K562 (cell line): ENCODE data around the gene ADAMTSL3. TPM values are rescaled to one million over a fixed set of nuclear protein-coding genes. Genes with fewer than 3 reads are reported as not detected.

Experiments used
- ATAC-seq: fragments of 200-7000 bp; cut with Tn5 transposase; 3 replicates; pipeline ENCODE4 v1.9.1; 2020; ENCODE audit warnings: moderate library complexity
- BruUV-seq: library from RNA; stranded (reverse); fragments of 400-500 nt; replicated peaks from 2 replicates; lab custom pipeline; 2021; lab: Mats Ljungman, UMichigan
- CTCF ChIA-PET: fragments of 300-600 bp; formaldehyde crosslinking; extraction: SDS; loops from one replicate; lab custom pipeline; 2021; ENCODE audit warnings: low intra/inter-chr PET ratio; lab: Yijun Ruan, JAX
- POLR2A ChIA-PET: fragments of 300-600, 350-650 bp; sonication (Branson Sonifier 250); formaldehyde crosslinking; extraction: SDS; loops from one replicate; lab custom pipeline; 2021; ENCODE audit warnings: antibody characterized with exemption, inconsistent platforms; lab: Yijun Ruan, JAX
- DNase-seq, 4 experiments: peaks; one replicate each; pipeline versions ENCODE4 v3.0.0 to v3.0.0-alpha.2; 2011 to 2018; ENCODE audit warnings: low spot score in 3 of 4, mixed read lengths in 3 of 4; ENCODE audit errors: extremely low read depth in 1 of 4
- FAIRE-seq: peaks from 2 replicates; lab custom pipeline; 2011; peaks lifted over from hg19 to GRCh38; lab: Jason Lieb, UNC
- H2AFZ ChIP-seq: 2 replicates; pipeline ENCODE4 v1.6.0; 2011; ENCODE audit warnings: low read depth, low read length, control low read depth, inconsistent platforms
- H3K27ac ChIP-seq: fragments of 200-600 bp; 3 replicates; pipeline ENCODE4 v1.8.0; 2011; ENCODE audit warnings: low read depth, mild to moderate bottlenecking, control low read depth, inconsistent platforms, low read length, moderate library complexity, mixed read lengths; ENCODE audit errors: extremely low read depth
- H3K27me3 ChIP-seq, 2 experiments: fragments of 300-600 bp in 1 of 2; 2 replicates in 1 of 2; 3 replicates in 1 of 2; pipeline versions ENCODE4 v1.6.0 to v1.8.0; 2011; ENCODE audit warnings: inconsistent platforms in 2 of 2, low read length in 2 of 2, mild to moderate bottlenecking in 1 of 2, mixed read lengths in 1 of 2, moderate library complexity in 1 of 2; ENCODE audit not compliant: control insufficient read depth in 2 of 2, insufficient read depth in 2 of 2
- H3K36me3 ChIP-seq: fragments of 300-600 bp; 3 replicates; pipeline ENCODE4 v1.8.0; 2011; ENCODE audit warnings: mild to moderate bottlenecking, low read length, inconsistent platforms; ENCODE audit not compliant: control insufficient read depth, insufficient read depth
- H3K4me1 ChIP-seq, 2 experiments: fragments of 200-600 bp in 1 of 2; replicated peaks in 1 of 2; 2 replicates in 1 of 2; 3 replicates in 1 of 2; pipeline versions ENCODE4 v1.5.1 to v1.8.0; 2011; ENCODE audit warnings: inconsistent platforms in 2 of 2, low read length in 2 of 2, mild to moderate bottlenecking in 1 of 2, mixed read lengths in 1 of 2, moderate library complexity in 1 of 2; ENCODE audit not compliant: control insufficient read depth in 2 of 2, insufficient read depth in 2 of 2
- H3K4me2 ChIP-seq: 2 replicates; pipeline ENCODE4 v1.6.1; 2011; ENCODE audit warnings: low read length, control low read depth, inconsistent platforms, mixed read lengths; ENCODE audit not compliant: insufficient read depth
- H3K4me3 ChIP-seq: fragments of 200-600 bp; sonication (generic), shearing (Covaris generic); 2 replicates; pipeline ENCODE4 v1.5.1; 2016; ENCODE audit warnings: control low read depth, inconsistent platforms
- H3K79me2 ChIP-seq: fragments of 200-600 bp; 3 replicates; pipeline ENCODE4 v1.8.0; 2011; ENCODE audit warnings: low read length, inconsistent platforms; ENCODE audit not compliant: control insufficient read depth, insufficient read depth
- H3K9ac ChIP-seq, 2 experiments: 2 replicates each; pipeline versions ENCODE4 v1.6.0 to v1.6.1; 2011; ENCODE audit warnings: low read depth in 2 of 2, low read length in 2 of 2, control low read depth in 1 of 2, inconsistent platforms in 1 of 2, mild to moderate bottlenecking in 1 of 2, mixed read lengths in 1 of 2; ENCODE audit not compliant: insufficient read depth in 1 of 2
- H3K9me1 ChIP-seq: one replicate; pipeline ENCODE4 v1.6.0; 2011; ENCODE audit warnings: inconsistent platforms, mild to moderate bottlenecking, low read length, moderate library complexity; ENCODE audit not compliant: control insufficient read depth, insufficient read depth
- H3K9me3 ChIP-seq: replicated peaks from 2 replicates; pipeline ENCODE4 v1.5.1; 2011; ENCODE audit warnings: low read depth, low read length, inconsistent platforms; ENCODE audit not compliant: control insufficient read depth, insufficient read depth
- H4K20me1 ChIP-seq: replicated peaks from 2 replicates; pipeline ENCODE4 v1.6.1; 2011; ENCODE audit warnings: low read length, inconsistent platforms, mixed read lengths; ENCODE audit not compliant: control insufficient read depth, insufficient read depth
- C11orf30 ChIP-seq: fragments of 450-650 bp; IDR thresholded peaks from 2 replicates; pipeline ENCODE4 v1.6.1; 2016; ENCODE audit warnings: low read depth, mild to moderate bottlenecking
- CBFA2T2 ChIP-seq: fragments of 450-650 bp; conservative IDR thresholded peaks from 2 replicates; pipeline ENCODE4 v1.6.1; 2017; ENCODE audit warnings: mild to moderate bottlenecking
- CCAR2 ChIP-seq: fragments of 200-400 bp; formaldehyde crosslinking; IDR thresholded peaks from 2 replicates; pipeline ENCODE4 v1.6.1; 2017; ENCODE audit warnings: mild to moderate bottlenecking, low read depth, low read length
- HDGF ChIP-seq: fragments of 450-650 bp; IDR thresholded peaks from 2 replicates; pipeline ENCODE4 v1.6.1; 2016
- JUND ChIP-seq, 2 experiments: IDR thresholded peaks; 2 replicates in 1 of 2; 3 replicates in 1 of 2; pipeline ENCODE4 v1.6.1; 2011; ENCODE audit warnings: borderline replicate concordance in 2 of 2, low read depth in 2 of 2, low read length in 2 of 2, improper control_type of control experiment in 1 of 2, missing biosample characterization in 1 of 2, missing genetic modification characterization in 1 of 2, missing genetic modification reagents in 1 of 2
- MAFG ChIP-seq: fragments of 450-650 bp; conservative IDR thresholded peaks from 2 replicates; pipeline ENCODE4 v1.6.1; 2016; ENCODE audit warnings: missing genetic modification characterization, missing compliant biosample characterization
- PHF21A ChIP-seq: fragments of 450-650 bp; IDR thresholded peaks from 2 replicates; pipeline ENCODE4 v1.6.1; 2017; ENCODE audit warnings: low read depth, borderline replicate concordance
- SMAD3 ChIP-seq: fragments of 450-650 bp; formaldehyde crosslinking; conservative IDR thresholded peaks from 2 replicates; pipeline ENCODE4 v1.4.0; 2020; ENCODE audit warnings: mild to moderate bottlenecking
- SP1 ChIP-seq: sonication (generic); formaldehyde crosslinking; IDR thresholded peaks from 2 replicates; pipeline ENCODE4 v1.8.1; 2022; ENCODE audit warnings: mild to moderate bottlenecking, missing genetic modification reagents
- TBL1XR1 ChIP-seq, 2 experiments: IDR thresholded peaks; 2 replicates each; pipeline ENCODE4 v1.6.1; 2012; ENCODE audit warnings: improper control_type of control experiment in 2 of 2, low read length in 2 of 2, mild to moderate bottlenecking in 1 of 2
- TRIM24 ChIP-seq, 2 experiments: fragments of 450-650 bp; IDR thresholded peaks; 2 replicates each; pipeline ENCODE4 v1.6.1; 2016
- WHSC1 ChIP-seq: IDR thresholded peaks from one replicate; pipeline ENCODE4 v1.6.1; 2012; ENCODE audit warnings: low read length, control low read depth, inconsistent platforms
- ZNF316 ChIP-seq: fragments of 450-650 bp; IDR thresholded peaks from 2 replicates; pipeline ENCODE4 v1.6.1; 2016
- ZNF589 ChIP-seq: fragments of 200-800 bp; sonication (Bioruptor generic); IDR thresholded peaks from 2 replicates; pipeline ENCODE4 v1.6.1; 2016; ENCODE audit warnings: low read depth, missing genetic modification characterization, missing compliant biosample characterization
- WGBS: fragments of 100-300 bp; shearing (Covaris generic); methylation state at CpG from one replicate; pipeline ENCODE4 v1.1.6; 2016; ENCODE audit warnings: low coverage, mixed read lengths; ENCODE audit not compliant: insufficient coverage; ENCODE audit errors: missing lambda C conversion rate; 5-methylcytosine and 5-hydroxymethylcytosine counted together
- in situ Hi-C: fragments of 300-500 bp; cut with MboI; formaldehyde crosslinking; loops from 4 replicates; pipeline ENCODE4 v1.15.0; 2018; ENCODE audit warnings: inconsistent platforms, mixed read lengths
- intact Hi-C: fragments of 100-400 bp; cut with micrococcal nuclease; formaldehyde crosslinking; loops from 2 replicates; pipeline ENCODE4 v1.14.2; 2022
- polyA plus RNA-seq, 8 experiments: library from polyadenylated mRNA; depleted of rRNA in 4 of 8; stranded (reverse) in 5 of 8; unstranded in 3 of 8; fragments of >200 nt; fragmentation: Nextera tagmentation in 2 of 8; fragmentation: Illumina TruSeq in 1 of 8; extraction: Ambion mirVana in 2 of 8; extraction: Trizol in 1 of 8; gene quantifications; 2 replicates each; pipeline versions ENCODE4 v1.2.1 to v1.2.3, GENCODE V29; 2011 to 2014; ENCODE audit warnings: inconsistent platforms in 1 of 8, missing spikeins in 1 of 8
- total RNA-seq, 7 experiments: library from RNA; depleted of rRNA in 6 of 7; stranded (reverse); fragments of >200 nt in 6 of 7; fragmentation: Illumina TruSeq in 2 of 7; extraction: Trizol in 2 of 7; gene quantifications; 2 replicates each; pipeline versions ENCODE4 v1.2.1 to v1.2.3, GENCODE V29; 2011 to 2021; ENCODE audit warnings: low replicate concordance in 1 of 7
- TF ChIP-seq, protein P1 (sequence below): fragments of 450-650 bp; formaldehyde crosslinking; IDR thresholded peaks from 2 replicates; pipeline ENCODE4 v1.4.0; 2020; ENCODE audit warnings: mild to moderate bottlenecking, moderate library complexity
- TF ChIP-seq, protein P2 (sequence below): sonication (generic); formaldehyde crosslinking; IDR thresholded peaks from 2 replicates; pipeline ENCODE4 v1.8.1; 2023; ENCODE audit warnings: mild to moderate bottlenecking, missing genetic modification reagents
- TF ChIP-seq, protein P3 (sequence below): fragments of 450-650 bp; formaldehyde crosslinking; IDR thresholded peaks from 2 replicates; pipeline ENCODE4 v1.4.0; 2022; ENCODE audit warnings: missing genetic modification characterization
- TF ChIP-seq, protein P4 (sequence below): sonication (generic); formaldehyde crosslinking; IDR thresholded peaks from 2 replicates; pipeline ENCODE4 v1.8.1; 2023; ENCODE audit warnings: mild to moderate bottlenecking, missing genetic modification reagents

The ADAMTSL3 gene
- total and polyA plus RNA-seq, 9 of the 15 experiments (the other 6 are each of a cell fraction or from before 2014, with no cell fraction given) = 0.01 to 0.18 (median 0.07) TPM; not detected in 3

DNA sequence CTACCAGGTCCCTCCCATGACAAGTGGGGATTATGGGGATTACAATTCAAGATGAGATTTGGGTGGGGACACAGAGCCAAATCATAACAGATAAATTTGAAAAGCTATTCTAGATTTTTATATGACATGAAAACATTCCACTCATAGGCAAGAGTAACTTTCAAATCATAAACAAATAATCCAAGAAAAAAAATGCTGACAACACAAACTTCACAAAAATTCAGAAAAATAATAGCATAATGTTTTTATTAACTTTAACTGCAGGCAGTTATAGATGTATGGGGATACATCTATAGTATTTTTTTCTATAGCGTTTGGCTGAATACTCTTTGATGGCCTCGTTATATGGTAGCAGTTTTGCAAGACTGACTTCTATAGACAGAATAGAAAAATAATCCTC is 243.1 kb downstream of the ADAMTSL3 start:
- H3K9ac ChIP-seq = no peak overlapping the region
- no peaks in the 10 kb centered on the region for H3K36me3 ChIP-seq
- CTCF ChIA-PET = no interaction called here
- H3K27ac ChIP-seq = no peak overlapping the region
- intact Hi-C loops (no loop called here), in situ Hi-C loops (no loop called here)
- ATAC-seq = no peak
- no peak overlapping the region for H3K4me2 ChIP-seq
- no peaks in the 10 kb centered on the region for H4K20me1 ChIP-seq
- FAIRE-seq = no peak
- H3K27me3 ChIP-seq = no peaks in the 10 kb centered on the region
- H3K4me3 ChIP-seq = no peak overlapping the region
- 0% methylated on average over 2 of the region's 2 CpGs for WGBS
- H2AFZ ChIP-seq = no peak overlapping the region
- H3K9me3 ChIP-seq = no peaks in the 10 kb centered on the region
- no TSS peak for BruUV-seq
- H3K4me1 ChIP-seq = no peaks in the 10 kb centered on the region
- no peak for DNase-seq
- POLR2A ChIA-PET = no interaction called here
- H3K79me2 ChIP-seq = no peaks in the 10 kb centered on the region
- no peaks in the 10 kb centered on the region for H3K9me1 ChIP-seq
- no peak for TF ChIP-seq TBL1XR1 (IDR thresholded peaks at IDR 0.05; ENCODE audit: low read length in 2 of 2)
- no peak for TF ChIP-seq JUND (IDR thresholded peaks at IDR 0.05; ENCODE audit: borderline replicate concordance, low read depth, low read length)
- TF ChIP-seq JUND (tag; IDR thresholded peaks at IDR 0.05; ENCODE audit: borderline replicate concordance, low read depth, low read length) = no peak
- no peak for TF ChIP-seq HDGF
- TF ChIP-seq, protein P1, sequence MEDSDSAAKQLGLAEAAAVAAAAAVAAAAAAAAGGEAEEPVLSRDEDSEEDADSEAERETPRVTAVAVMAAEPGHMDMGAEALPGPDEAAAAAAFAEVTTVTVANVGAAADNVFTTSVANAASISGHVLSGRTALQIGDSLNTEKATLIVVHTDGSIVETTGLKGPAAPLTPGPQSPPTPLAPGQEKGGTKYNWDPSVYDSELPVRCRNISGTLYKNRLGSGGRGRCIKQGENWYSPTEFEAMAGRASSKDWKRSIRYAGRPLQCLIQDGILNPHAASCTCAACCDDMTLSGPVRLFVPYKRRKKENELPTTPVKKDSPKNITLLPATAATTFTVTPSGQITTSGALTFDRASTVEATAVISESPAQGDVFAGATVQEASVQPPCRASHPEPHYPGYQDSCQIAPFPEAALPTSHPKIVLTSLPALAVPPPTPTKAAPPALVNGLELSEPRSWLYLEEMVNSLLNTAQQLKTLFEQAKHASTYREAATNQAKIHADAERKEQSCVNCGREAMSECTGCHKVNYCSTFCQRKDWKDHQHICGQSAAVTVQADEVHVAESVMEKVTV (CRISPR knock-in tag) = no peak
- peak; percentile 60 for TF ChIP-seq C11orf30
- TF ChIP-seq, protein P2, sequence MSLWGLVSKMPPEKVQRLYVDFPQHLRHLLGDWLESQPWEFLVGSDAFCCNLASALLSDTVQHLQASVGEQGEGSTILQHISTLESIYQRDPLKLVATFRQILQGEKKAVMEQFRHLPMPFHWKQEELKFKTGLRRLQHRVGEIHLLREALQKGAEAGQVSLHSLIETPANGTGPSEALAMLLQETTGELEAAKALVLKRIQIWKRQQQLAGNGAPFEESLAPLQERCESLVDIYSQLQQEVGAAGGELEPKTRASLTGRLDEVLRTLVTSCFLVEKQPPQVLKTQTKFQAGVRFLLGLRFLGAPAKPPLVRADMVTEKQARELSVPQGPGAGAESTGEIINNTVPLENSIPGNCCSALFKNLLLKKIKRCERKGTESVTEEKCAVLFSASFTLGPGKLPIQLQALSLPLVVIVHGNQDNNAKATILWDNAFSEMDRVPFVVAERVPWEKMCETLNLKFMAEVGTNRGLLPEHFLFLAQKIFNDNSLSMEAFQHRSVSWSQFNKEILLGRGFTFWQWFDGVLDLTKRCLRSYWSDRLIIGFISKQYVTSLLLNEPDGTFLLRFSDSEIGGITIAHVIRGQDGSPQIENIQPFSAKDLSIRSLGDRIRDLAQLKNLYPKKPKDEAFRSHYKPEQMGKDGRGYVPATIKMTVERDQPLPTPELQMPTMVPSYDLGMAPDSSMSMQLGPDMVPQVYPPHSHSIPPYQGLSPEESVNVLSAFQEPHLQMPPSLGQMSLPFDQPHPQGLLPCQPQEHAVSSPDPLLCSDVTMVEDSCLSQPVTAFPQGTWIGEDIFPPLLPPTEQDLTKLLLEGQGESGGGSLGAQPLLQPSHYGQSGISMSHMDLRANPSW (CRISPR knock-in tag) = no peak
- no peak for TF ChIP-seq CBFA2T2
- TF ChIP-seq TRIM24 (IDR thresholded peaks at IDR 0.05) = no peak
- TF ChIP-seq MAFG = peak; percentile 55
- TF ChIP-seq CCAR2 = no peak
- no peak for TF ChIP-seq SP1
- TF ChIP-seq ZNF589 (CRISPR knock-in tag) = no peak
- TF ChIP-seq, protein P3, sequence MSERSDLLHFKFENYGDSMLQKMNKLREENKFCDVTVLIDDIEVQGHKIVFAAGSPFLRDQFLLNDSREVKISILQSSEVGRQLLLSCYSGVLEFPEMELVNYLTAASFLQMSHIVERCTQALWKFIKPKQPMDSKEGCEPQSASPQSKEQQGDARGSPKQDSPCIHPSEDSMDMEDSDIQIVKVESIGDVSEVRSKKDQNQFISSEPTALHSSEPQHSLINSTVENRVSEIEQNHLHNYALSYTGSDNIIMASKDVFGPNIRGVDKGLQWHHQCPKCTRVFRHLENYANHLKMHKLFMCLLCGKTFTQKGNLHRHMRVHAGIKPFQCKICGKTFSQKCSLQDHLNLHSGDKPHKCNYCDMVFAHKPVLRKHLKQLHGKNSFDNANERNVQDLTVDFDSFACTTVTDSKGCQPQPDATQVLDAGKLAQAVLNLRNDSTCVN (CRISPR knock-in tag) = no peak
- no peak for TF ChIP-seq PHF21A
- TF ChIP-seq WHSC1 = no peak
- TF ChIP-seq, protein P4, sequence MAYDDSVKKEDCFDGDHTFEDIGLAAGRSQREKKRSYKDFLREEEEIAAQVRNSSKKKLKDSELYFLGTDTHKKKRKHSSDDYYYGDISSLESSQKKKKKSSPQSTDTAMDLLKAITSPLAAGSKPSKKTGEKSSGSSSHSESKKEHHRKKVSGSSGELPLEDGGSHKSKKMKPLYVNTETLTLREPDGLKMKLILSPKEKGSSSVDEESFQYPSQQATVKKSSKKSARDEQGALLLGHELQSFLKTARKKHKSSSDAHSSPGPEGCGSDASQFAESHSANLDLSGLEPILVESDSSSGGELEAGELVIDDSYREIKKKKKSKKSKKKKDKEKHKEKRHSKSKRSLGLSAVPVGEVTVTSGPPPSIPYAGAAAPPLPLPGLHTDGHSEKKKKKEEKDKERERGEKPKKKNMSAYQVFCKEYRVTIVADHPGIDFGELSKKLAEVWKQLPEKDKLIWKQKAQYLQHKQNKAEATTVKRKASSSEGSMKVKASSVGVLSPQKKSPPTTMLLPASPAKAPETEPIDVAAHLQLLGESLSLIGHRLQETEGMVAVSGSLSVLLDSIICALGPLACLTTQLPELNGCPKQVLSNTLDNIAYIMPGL (CRISPR knock-in tag) = no peak
- TF ChIP-seq SMAD3 (CRISPR knock-in tag) = no peak
- TF ChIP-seq ZNF316 = peak; percentile 81
